IPS-20b (cell line): ENCODE measurements around the gene RASAL2.
"Not testable (repeated sequence)": the region's sequence is repeated elsewhere in the genome, so short reads cannot be mapped to it uniquely, and the experiment has no call there.

Experiments
- H3K27ac ChIP-seq: one replicate; pipeline ENCODE4 v1.5.1; 2013; ENCODE audit warnings: low read length
- H3K27me3 ChIP-seq: 2 replicates; pipeline ENCODE4 v1.6.1; 2013; ENCODE audit warnings: mild to moderate bottlenecking, low read length, inconsistent platforms; ENCODE audit not compliant: insufficient read depth
- H3K36me3 ChIP-seq: 2 replicates; pipeline ENCODE4 v1.6.1; 2013; ENCODE audit warnings: low read depth, mild to moderate bottlenecking, inconsistent platforms, low read length, moderate library complexity; ENCODE audit not compliant: insufficient read depth
- H3K4me1 ChIP-seq: 2 replicates; pipeline ENCODE4 v1.6.1; 2013; ENCODE audit warnings: mild to moderate bottlenecking, control low read depth, inconsistent platforms, low read length, moderate library complexity; ENCODE audit not compliant: insufficient read depth
- H3K4me3 ChIP-seq: 2 replicates; pipeline ENCODE4 v1.5.1; 2013; ENCODE audit warnings: mild to moderate bottlenecking, low read length, inconsistent platforms
- H3K9ac ChIP-seq: 2 replicates; pipeline ENCODE4 v1.6.1; 2013; ENCODE audit warnings: low read depth, mild to moderate bottlenecking, inconsistent platforms, low read length, moderate library complexity
- H3K9me3 ChIP-seq: 2 replicates; pipeline ENCODE4 v1.6.1; 2013; ENCODE audit warnings: mild to moderate bottlenecking, low read depth, low read length, inconsistent platforms; ENCODE audit not compliant: insufficient read depth

RASAL2 gene

GRCh38 chr1:178382372-178382771 lies 288.5 kb downstream of the RASAL2 start:
- Histone ChIP-seq H3K4me1 (0 out of 2 replicates have a peak, but pooled peaks cover 4% of the 10 kb centered on the region), H3K27me3 (no peaks in the 10 kb centered on the region), H3K4me3 (no peak overlapping the region), H3K9me3 (no peaks in the 10 kb centered on the region), H3K9ac (no peak overlapping the region), H3K27ac (no peak overlapping the region), H3K36me3 (no peaks in the 10 kb centered on the region)

GRCh38 chr1:178385662-178386061 lies 291.8 kb downstream of the RASAL2 start:
- H3K27me3 ChIP-seq, result no peaks in the 10 kb centered on the region
- H3K9ac ChIP-seq, result no peak overlapping the region
- 0 out of 2 replicates have a peak, but pooled peaks cover 4% of the 10 kb centered on the region for H3K4me1 ChIP-seq

GRCh38 chr1:178388418-178389145 lies 294.7 kb downstream of the RASAL2 start:
- H3K27me3 ChIP-seq, result no peaks in the 10 kb centered on the region
- no peak overlapping the region for H3K27ac ChIP-seq
- H3K4me3 ChIP-seq, result no peak overlapping the region
- H3K36me3 ChIP-seq, result peaks cover 5% of the 10 kb centered on the region; the same call in 1 of the 2 replicates
- H3K9me3 ChIP-seq, result no peaks in the 10 kb centered on the region
- H3K4me1 ChIP-seq, result no peaks in the 10 kb centered on the region
- H3K9ac ChIP-seq, result no peak overlapping the region

More at GRCh38 chr1:178385662-178386061, 291.8 kb downstream of the RASAL2 start:
- H3K9me3 ChIP-seq, result no peaks in the 10 kb centered on the region
- H3K36me3 ChIP-seq, result peaks cover 2% of the 10 kb centered on the region; the same call in 1 of the 2 replicates
- no peak overlapping the region for H3K27ac ChIP-seq
- H3K4me3 ChIP-seq, result no peak overlapping the region

- no peaks in the 10 kb centered on the region for H3K4me1 ChIP-seq
- H3K9me3 ChIP-seq, result no peaks in the 10 kb centered on the region
- H3K4me3 ChIP-seq, result no peak overlapping the region
- H3K36me3 ChIP-seq, result peaks cover 5% of the 10 kb centered on the region; the same call in 1 of the 2 replicates
- no peaks in the 10 kb centered on the region for H3K27me3 ChIP-seq
- H3K9ac ChIP-seq, result no peak overlapping the region
- H3K27ac ChIP-seq, result no peak overlapping the region
Observed at GRCh38 chr1:178389441-178389840, 295.5 kb downstream of the RASAL2 start.

GRCh38 chr1:178390280-178390679 lies 296.4 kb downstream of the RASAL2 start:
- not testable (repeated sequence) for H3K4me1 ChIP-seq, H3K9ac ChIP-seq, H3K27ac ChIP-seq, H3K27me3 ChIP-seq, H3K9me3 ChIP-seq, H3K36me3 ChIP-seq, H3K4me3 ChIP-seq

GRCh38 chr1:178393370-178393769 lies 299.5 kb downstream of the RASAL2 start:
- H3K36me3 ChIP-seq, result peaks cover 5% of the 10 kb centered on the region; the same call in 1 of the 2 replicates
- H3K27me3 ChIP-seq, result no peaks in the 10 kb centered on the region
- H3K4me3 ChIP-seq, result no peak overlapping the region
- no peaks in the 10 kb centered on the region for H3K4me1 ChIP-seq
- no peak overlapping the region for H3K27ac ChIP-seq
- H3K9ac ChIP-seq, result no peak overlapping the region
- H3K9me3 ChIP-seq, result no peaks in the 10 kb centered on the region

GRCh38 chr1:178396789-178397188 lies 302.9 kb downstream of the RASAL2 start:
- H3K9ac ChIP-seq, result no peak overlapping the region
- H3K27me3 ChIP-seq, result no peaks in the 10 kb centered on the region
- H3K27ac ChIP-seq, result no peak overlapping the region
- no peaks in the 10 kb centered on the region for H3K36me3 ChIP-seq
- H3K4me1 ChIP-seq, result peaks cover 4% of the 10 kb centered on the region
- no peaks in the 10 kb centered on the region for H3K9me3 ChIP-seq
- H3K4me3 ChIP-seq, result no peak overlapping the region

GRCh38 chr1:178397678-178398077 lies 303.8 kb downstream of the RASAL2 start:
- H3K27me3 ChIP-seq, result no peaks in the 10 kb centered on the region
- no peak overlapping the region for H3K27ac ChIP-seq
- H3K36me3 ChIP-seq, result no peaks in the 10 kb centered on the region
- H3K4me1 ChIP-seq, result peaks cover 4% of the 10 kb centered on the region
- no peak overlapping the region for H3K9ac ChIP-seq
- no peaks in the 10 kb centered on the region for H3K9me3 ChIP-seq
- H3K4me3 ChIP-seq, result no peak overlapping the region

- no peaks in the 10 kb centered on the region for H3K36me3 ChIP-seq
- peaks cover 4% of the 10 kb centered on the region for H3K4me1 ChIP-seq
- H3K9ac ChIP-seq, result no peak overlapping the region
- no peak overlapping the region for H3K27ac ChIP-seq
- no peaks in the 10 kb centered on the region for H3K9me3 ChIP-seq
- H3K27me3 ChIP-seq, result no peaks in the 10 kb centered on the region
- no peak overlapping the region for H3K4me3 ChIP-seq
Observed at GRCh38 chr1:178399177-178399728, 305.3 kb downstream of the RASAL2 start.

- H3K27me3 ChIP-seq, result no peaks in the 10 kb centered on the region
- H3K36me3 ChIP-seq, result no peaks in the 10 kb centered on the region
- no peaks in the 10 kb centered on the region for H3K4me1 ChIP-seq
- H3K27ac ChIP-seq, result no peak overlapping the region
- no peak overlapping the region for H3K4me3 ChIP-seq
- no peak overlapping the region for H3K9ac ChIP-seq
- H3K9me3 ChIP-seq, result no peaks in the 10 kb centered on the region
Observed at GRCh38 chr1:178405137-178405536, 311.2 kb downstream of the RASAL2 start.

GRCh38 chr1:178407215-178407614 lies 313.3 kb downstream of the RASAL2 start:
- H3K9ac ChIP-seq, result no peak overlapping the region
- H3K4me1 ChIP-seq, result no peaks in the 10 kb centered on the region
- H3K27me3 ChIP-seq, result no peaks in the 10 kb centered on the region
- no peaks in the 10 kb centered on the region for H3K9me3 ChIP-seq
- H3K4me3 ChIP-seq, result no peak overlapping the region
- H3K36me3 ChIP-seq, result no peaks in the 10 kb centered on the region
- H3K27ac ChIP-seq, result no peak overlapping the region

- Histone ChIP-seq H3K4me3 (no peak overlapping the region), H3K36me3 (no peaks in the 10 kb centered on the region), H3K4me1 (no peaks in the 10 kb centered on the region), H3K27me3 (no peaks in the 10 kb centered on the region), H3K9me3 (no peaks in the 10 kb centered on the region), H3K27ac (no peak overlapping the region), H3K9ac (no peak overlapping the region)
Observed at GRCh38 chr1:178407655-178408054, 313.8 kb downstream of the RASAL2 start.
